LNCAP (cell line): Measurements from ENCODE around the gene AMBRA1.

Experiments
- TF ChIP-seq, protein P1 (sequence below): fragments of 450-650 bp; IDR thresholded peaks from 2 replicates; pipeline ENCODE4 v1.5.1; 2017; ENCODE audit warnings: mild to moderate bottlenecking

Gene AMBRA1

DNA sequence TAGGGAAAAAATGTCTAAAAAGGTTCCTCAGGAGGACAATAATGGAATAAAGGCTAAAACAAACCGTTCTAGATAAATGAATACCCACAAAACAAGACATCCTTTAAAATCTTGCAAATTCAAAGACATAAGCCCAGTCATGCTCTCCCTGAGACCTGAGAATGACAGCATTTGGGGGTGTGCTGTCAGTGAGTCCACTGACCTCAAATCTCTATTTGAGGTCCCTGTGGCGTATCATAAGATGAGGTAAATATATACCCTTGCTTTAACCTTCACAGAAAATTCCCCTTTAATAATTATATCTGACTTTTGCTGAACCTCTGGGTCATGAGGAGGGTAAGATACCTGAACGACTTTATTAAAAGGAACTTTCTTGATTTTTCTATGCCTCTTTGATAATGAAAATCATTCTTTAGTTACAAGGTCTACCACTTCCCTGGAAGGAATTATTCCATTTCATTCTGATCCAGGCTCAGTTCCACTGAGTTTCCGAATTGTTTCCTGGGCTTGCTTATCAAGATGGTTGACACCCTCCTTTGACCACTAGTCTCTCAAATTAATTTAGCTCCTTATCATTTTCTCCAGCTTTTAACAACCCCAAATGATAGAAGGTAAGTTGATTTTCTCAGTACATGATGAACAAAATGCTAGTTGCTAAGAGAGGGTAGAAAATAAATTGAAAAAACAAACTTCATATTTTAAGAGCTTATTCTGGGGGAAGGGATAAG, 148.5 kb downstream of the AMBRA1 start:
- TF ChIP-seq, protein P1, sequence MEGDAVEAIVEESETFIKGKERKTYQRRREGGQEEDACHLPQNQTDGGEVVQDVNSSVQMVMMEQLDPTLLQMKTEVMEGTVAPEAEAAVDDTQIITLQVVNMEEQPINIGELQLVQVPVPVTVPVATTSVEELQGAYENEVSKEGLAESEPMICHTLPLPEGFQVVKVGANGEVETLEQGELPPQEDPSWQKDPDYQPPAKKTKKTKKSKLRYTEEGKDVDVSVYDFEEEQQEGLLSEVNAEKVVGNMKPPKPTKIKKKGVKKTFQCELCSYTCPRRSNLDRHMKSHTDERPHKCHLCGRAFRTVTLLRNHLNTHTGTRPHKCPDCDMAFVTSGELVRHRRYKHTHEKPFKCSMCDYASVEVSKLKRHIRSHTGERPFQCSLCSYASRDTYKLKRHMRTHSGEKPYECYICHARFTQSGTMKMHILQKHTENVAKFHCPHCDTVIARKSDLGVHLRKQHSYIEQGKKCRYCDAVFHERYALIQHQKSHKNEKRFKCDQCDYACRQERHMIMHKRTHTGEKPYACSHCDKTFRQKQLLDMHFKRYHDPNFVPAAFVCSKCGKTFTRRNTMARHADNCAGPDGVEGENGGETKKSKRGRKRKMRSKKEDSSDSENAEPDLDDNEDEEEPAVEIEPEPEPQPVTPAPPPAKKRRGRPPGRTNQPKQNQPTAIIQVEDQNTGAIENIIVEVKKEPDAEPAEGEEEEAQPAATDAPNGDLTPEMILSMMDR: no peak

DNA sequence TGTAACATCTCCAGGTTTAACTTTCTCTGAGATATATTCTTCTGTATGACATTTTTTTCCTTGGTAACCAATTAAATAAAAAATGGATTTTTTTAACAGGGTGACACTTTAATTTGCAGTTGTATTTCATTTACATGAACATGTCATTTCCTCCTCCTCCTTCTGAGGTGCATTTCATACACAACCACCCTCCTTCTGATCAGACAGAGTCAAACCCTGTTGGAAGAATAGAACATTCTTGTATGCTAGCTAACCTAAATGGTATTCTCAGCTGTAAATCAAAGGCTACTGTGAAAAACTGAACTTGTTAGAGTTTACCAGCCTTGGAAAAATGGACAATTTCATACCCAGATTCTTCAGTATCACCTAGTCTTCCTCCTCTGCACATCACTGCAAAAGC, 149.5 kb downstream of the AMBRA1 start:
- TF ChIP-seq, protein P1: no peak

DNA sequence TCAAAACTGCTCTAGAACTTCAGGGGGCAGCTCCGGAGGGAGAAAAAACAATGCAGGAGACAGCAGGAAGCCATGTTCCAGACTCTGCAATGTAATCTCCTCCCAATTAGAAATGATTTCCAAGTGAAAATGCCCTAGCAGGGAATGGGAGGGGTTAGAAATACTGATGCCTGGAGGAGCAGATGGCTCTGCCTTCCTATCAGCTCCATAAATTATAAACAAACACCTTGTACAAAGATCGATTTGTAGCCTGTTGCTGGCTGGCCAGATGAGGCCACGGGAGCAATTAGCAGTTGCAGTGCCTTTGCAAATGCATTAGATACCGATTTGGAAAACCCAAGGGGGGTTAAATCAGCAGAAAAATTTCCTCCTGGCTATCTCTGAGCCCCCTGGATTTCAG, 155.6 kb downstream of the AMBRA1 start:
- TF ChIP-seq, protein P1: no peak

DNA sequence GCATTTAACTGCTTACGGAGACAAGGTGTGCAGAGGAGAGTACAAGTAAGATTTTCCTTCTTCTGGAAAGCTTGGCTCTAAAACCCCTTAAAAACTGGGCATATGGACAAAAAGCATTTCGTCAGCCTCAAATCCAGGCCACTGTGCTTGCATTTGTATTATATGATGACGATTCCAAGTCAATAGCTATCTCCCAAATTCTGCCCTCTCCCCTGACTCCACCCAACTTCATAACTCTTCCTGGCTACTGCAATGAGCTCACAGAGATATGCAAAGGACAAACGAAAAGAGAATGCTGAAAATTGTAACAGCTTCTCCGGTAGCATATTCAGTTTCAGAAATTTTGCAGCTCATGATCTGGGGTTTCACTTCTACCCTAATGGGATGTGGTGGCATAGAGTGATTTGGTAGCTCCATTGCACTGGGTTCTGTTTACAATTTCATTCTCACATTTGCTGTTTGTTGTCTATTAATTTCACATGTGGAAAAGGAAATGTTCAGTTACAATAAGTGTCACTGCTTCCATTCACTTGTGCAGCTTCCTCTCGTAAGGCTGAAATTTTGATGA, 156.6 kb downstream of the AMBRA1 start:
- TF ChIP-seq, protein P1: no peak

DNA sequence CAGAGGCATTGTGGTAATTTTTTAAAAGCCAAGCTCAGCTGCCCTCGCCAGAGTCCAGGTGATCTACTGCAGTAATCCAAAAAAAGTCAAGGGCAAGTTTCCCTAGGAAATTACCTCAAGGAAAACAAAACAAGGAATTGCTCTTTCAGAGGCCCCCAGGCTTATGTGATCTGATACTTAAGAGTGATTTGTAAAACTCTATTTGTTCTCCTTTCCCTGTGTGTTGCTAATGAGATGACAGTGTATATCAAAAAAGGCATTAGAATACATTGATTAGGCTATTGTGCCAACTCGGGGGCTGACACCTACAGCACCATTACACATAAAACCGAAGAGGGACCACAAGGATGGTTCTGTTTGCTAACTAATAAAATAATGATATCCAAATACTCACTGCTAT, 157.7 kb downstream of the AMBRA1 start:
- TF ChIP-seq, protein P1: no peak

DNA sequence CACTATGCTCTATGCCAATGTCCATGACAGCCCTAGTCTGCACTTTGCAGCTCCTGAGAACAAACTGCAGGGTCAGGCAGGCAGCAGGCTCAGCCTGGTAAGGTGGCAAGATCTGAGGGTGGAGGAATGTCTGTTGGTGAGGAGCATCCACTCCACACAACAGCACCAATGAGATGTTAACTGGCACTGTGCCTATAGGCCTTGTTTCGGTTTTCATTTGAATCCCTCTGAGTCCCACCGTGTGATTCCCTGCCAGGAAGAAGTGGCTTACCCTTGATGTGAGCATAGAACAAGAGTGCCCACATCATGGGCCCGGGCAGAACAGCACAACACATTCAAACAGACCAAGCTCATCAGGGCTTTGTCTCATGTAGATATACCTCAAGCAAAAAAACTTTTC, 158.1 kb downstream of the AMBRA1 start:
- TF ChIP-seq, protein P1: no peak

DNA sequence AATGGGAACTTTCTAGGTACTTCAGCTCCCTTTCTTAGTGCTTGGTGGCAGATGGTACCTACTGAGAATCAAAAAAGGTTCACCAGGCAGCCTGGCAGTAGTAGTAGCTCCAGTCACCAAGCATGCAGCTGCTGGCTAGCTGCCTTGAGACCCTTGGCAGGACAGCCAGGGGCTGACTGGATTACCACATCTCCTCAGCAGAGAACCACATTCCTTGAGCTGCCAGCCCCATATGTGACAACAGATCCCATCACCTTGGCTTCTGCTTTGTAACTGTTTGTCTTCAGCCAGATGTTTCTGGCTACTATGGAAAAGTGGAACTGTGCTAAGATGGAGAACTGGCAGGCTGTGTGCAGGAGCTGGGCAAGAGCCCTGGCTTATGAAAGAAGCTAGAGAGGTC, 162.6 kb downstream of the AMBRA1 start:
- TF ChIP-seq, protein P1: no peak
